ENCODE data around the gene FOSL2. TPM values are rescaled to one million over a fixed set of nuclear protein-coding genes. Genes with fewer than 3 reads are reported as not detected.
"Not testable (repeated sequence)": the region's sequence is repeated elsewhere in the genome, so short reads cannot be mapped to it uniquely, and the experiment has no call there.

FOSL2 gene
- total and polyA plus RNA-seq, 4 donors: 20.0 to 260 (median 109) TPM

DNA sequence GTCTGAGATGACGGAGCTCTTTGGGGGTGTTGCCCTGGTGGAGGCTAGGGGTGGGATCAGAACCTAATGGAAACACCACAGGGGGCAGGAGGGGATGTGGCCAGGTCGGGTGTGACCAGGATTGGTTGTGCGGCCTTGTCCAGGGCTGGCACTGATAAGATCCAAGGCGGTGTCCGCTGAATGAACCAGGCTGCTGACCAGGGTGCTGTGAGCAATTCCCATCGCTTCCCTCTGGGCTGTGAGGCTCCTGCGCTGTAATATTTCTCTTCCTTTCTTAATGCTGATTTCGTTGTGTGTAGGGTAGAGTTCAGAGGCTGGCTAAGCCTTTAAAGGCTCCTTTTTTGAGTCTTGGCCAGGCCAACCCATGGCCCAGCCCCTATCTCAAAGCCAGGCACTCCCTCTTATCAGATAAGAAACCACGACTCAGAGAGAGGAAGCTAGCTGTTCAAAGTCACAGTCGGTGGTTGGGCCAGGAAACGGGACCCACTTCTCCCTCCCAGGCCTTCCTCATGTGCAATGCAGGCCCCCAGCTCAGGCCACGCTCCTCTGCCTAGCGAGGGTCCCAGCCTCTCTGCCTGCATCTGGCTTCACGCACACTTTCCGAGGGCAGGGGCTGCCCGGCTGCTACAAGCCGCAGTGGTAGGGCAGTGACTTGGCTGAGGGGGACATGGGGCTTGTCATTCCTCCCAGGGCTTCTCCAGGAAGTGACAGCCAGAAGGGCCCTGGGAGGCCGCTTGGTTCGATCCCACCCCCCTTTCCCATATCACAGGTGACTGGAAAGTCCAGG is 26.0 kb upstream of the FOSL2 start:
- Histone ChIP-seq H3K4me1 (ENCODE audit: control insufficient read depth in 1 of 2, insufficient read depth in 2 of 2, low read length in 2 of 2) (no peaks in the 10 kb centered on the region), H3K36me3 (ENCODE audit: control insufficient read depth in 1 of 2, insufficient read depth in 2 of 2, low read length in 1 of 2) (no peaks in the 10 kb centered on the region), H3K4me3 (ENCODE audit: low read length in 2 of 2) (no peak overlapping the region), H3K9me3 (ENCODE audit: control insufficient read depth, low read length) (no peaks in the 10 kb centered on the region), H3K27ac (ENCODE audit: low read depth in 1 of 2, low read length in 2 of 2) (no peak overlapping the region), H3K27me3 (ENCODE audit: control insufficient read depth in 1 of 2, insufficient read depth in 2 of 2, low read length in 1 of 2) (no peaks in the 10 kb centered on the region)
- intact Hi-C loops (cut with DNase I): no loop called here
- 59% methylated on average over 19 of the region's 19 CpGs for WGBS, 2 donors
- peak in 1 of 2 donors; percentile 55 for DNase-seq
- no peak for ATAC-seq (ENCODE audit: low FRiP score)

DNA sequence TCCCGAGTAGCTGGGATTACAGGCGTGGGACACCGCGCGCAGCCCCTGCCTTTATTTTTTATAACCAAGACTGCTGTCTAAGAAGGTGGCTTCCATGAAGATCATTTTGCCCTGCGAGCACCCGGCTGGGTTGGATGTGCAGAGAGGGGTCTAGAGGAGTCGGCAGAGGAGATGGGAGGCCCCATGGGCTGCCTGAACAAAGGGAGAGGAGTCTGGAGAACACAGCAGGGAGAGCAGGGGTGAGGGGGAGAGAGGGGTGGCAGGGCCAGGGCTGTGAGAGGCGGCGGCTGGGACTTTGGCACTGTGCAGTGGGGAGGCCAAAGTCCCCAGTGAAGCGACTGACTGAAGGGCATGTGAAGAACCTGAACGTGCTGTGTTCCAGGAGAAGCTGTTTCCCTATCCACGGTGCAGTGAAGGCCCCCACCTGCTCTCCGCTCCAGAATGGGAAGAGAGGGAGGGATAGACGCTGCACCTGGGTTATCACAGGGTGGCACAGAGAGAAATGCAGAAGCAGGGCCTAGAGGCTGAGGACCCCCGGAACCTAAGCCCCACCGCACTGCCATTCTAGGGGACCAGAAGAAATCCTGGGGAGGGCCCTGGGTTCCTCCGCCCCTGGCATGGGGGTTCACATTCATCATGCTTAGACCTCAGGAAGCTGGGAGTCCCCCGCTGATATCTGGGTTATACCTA is 24.8 kb upstream of the FOSL2 start:
- ATAC-seq (ENCODE audit: low FRiP score) (no peak), DNase-seq (peak in 1 of 2 donors; percentile 18)
- H3K36me3 ChIP-seq (ENCODE audit: control insufficient read depth in 1 of 2, insufficient read depth in 2 of 2, low read length in 1 of 2): no peaks in the 10 kb centered on the region
- no peaks in the 10 kb centered on the region for H3K4me1 ChIP-seq (ENCODE audit: control insufficient read depth in 1 of 2, insufficient read depth in 2 of 2, low read length in 2 of 2)
- no peak overlapping the region for H3K4me3 ChIP-seq (ENCODE audit: low read length in 2 of 2)
- no peaks in the 10 kb centered on the region for H3K9me3 ChIP-seq (ENCODE audit: control insufficient read depth, low read length)
- 90 to 92% methylated on average over 18 to 19 of the region's 19 CpGs for WGBS, 2 donors
- no peak overlapping the region for H3K27ac ChIP-seq (ENCODE audit: low read depth in 1 of 2, low read length in 2 of 2)
- H3K27me3 ChIP-seq (ENCODE audit: control insufficient read depth in 1 of 2, insufficient read depth in 2 of 2, low read length in 1 of 2): no peaks in the 10 kb centered on the region
- intact Hi-C loops (cut with DNase I): no loop called here

- DNase-seq: peak in 1 of 2 donors; percentile 30
- Histone ChIP-seq H3K4me1 (ENCODE audit: control insufficient read depth in 1 of 2, insufficient read depth in 2 of 2, low read length in 2 of 2) (no peaks in the 10 kb centered on the region), H3K4me3 (ENCODE audit: low read length in 2 of 2) (no peak overlapping the region), H3K27ac (ENCODE audit: low read depth in 1 of 2, low read length in 2 of 2) (no peak overlapping the region), H3K36me3 (ENCODE audit: control insufficient read depth in 1 of 2, insufficient read depth in 2 of 2, low read length in 1 of 2) (no peaks in the 10 kb centered on the region), H3K9me3 (ENCODE audit: control insufficient read depth, low read length) (no peaks in the 10 kb centered on the region), H3K27me3 (ENCODE audit: control insufficient read depth in 1 of 2, insufficient read depth in 2 of 2, low read length in 1 of 2) (no peaks in the 10 kb centered on the region)
- ATAC-seq (ENCODE audit: low FRiP score): no peak
- whole genome bisulfite sequencing, 2 donors: 92 to 94% methylated on average over 9 of the region's 9 CpGs
- intact Hi-C loops (cut with DNase I): no loop called here
These were observed 24.3 kb upstream of the FOSL2 start for GRCh38 chr2:28368357-28368798.

DNA sequence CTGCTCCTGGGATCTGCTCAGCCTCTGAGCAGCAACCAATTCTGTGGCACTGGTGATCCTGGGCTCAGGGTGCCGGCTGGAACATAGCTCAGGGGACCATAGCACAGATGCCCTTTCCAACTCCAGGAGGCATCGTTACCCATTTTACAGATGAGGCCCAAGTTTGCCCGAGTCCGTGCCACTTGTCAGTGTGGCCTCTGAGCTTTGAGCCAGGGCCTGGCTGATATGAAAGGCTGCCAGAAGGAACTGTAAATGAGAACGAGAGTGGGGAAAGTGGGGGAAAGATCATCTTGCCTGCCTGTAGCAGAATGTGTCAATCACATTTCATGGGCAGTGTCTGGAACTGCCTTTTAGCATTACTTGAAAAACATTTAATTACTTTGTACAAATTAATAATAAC is 23.3 kb upstream of the FOSL2 start:
- DNase-seq (no peak), ATAC-seq (ENCODE audit: low FRiP score) (no peak)
- WGBS, 2 donors: 71 to 74% methylated on average over 5 of the region's 5 CpGs
- Histone ChIP-seq H3K9me3 (ENCODE audit: control insufficient read depth, low read length) (no peaks in the 10 kb centered on the region), H3K27me3 (ENCODE audit: control insufficient read depth in 1 of 2, insufficient read depth in 2 of 2, low read length in 1 of 2) (no peaks in the 10 kb centered on the region), H3K4me1 (ENCODE audit: control insufficient read depth in 1 of 2, insufficient read depth in 2 of 2, low read length in 2 of 2) (no peaks in the 10 kb centered on the region), H3K27ac (ENCODE audit: low read depth in 1 of 2, low read length in 2 of 2) (no peak overlapping the region), H3K36me3 (ENCODE audit: control insufficient read depth in 1 of 2, insufficient read depth in 2 of 2, low read length in 1 of 2) (no peaks in the 10 kb centered on the region), H3K4me3 (ENCODE audit: low read length in 2 of 2) (no peak overlapping the region)
- intact Hi-C loops (cut with DNase I): no loop called here

GRCh38 chr2:28370354-28370753 is 22.3 kb upstream of the FOSL2 start:
- ATAC-seq (ENCODE audit: low FRiP score) (no peak), DNase-seq (no peak)
- Histone ChIP-seq H3K4me3 (ENCODE audit: low read length in 2 of 2) (no peak overlapping the region), H3K27me3 (ENCODE audit: control insufficient read depth in 1 of 2, insufficient read depth in 2 of 2, low read length in 1 of 2) (no peaks in the 10 kb centered on the region), H3K9me3 (ENCODE audit: control insufficient read depth, low read length) (no peaks in the 10 kb centered on the region), H3K4me1 (ENCODE audit: control insufficient read depth in 1 of 2, insufficient read depth in 2 of 2, low read length in 2 of 2) (no peaks in the 10 kb centered on the region), H3K27ac (ENCODE audit: low read depth in 1 of 2, low read length in 2 of 2) (no peak overlapping the region), H3K36me3 (ENCODE audit: control insufficient read depth in 1 of 2, insufficient read depth in 2 of 2, low read length in 1 of 2) (no peaks in the 10 kb centered on the region)
- intact Hi-C loops (cut with DNase I): no loop called here
- WGBS, 2 donors: 90 to 95% methylated on average over 3 of the region's 3 CpGs

DNA sequence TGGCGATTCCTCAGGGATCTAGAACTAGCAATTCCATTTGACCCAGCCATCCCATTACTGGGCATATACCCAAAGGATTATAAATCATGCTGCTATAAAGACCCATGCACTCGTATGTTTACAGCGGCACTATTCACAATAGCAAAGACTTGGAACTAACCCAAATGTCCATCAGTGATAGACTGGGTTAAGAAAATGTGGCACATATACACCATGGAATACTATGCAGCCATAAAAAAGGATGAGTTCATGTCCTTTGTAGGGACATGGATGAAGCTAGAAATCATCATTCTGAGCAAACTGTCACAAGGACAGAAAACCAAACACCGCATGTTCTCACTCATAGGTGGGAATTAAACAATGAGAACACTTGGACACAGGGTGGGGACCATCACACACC is 20.9 kb upstream of the FOSL2 start:
- intact Hi-C loops (cut with DNase I); H3K4me3 ChIP-seq (ENCODE audit: low read length in 2 of 2); H3K4me1 ChIP-seq (ENCODE audit: control insufficient read depth in 1 of 2, insufficient read depth in 2 of 2, low read length in 2 of 2); H3K9me3 ChIP-seq (ENCODE audit: control insufficient read depth, low read length); H3K36me3 ChIP-seq (ENCODE audit: control insufficient read depth in 1 of 2, insufficient read depth in 2 of 2, low read length in 1 of 2); H3K27me3 ChIP-seq (ENCODE audit: control insufficient read depth in 1 of 2, insufficient read depth in 2 of 2, low read length in 1 of 2); DNase-seq; ATAC-seq (ENCODE audit: low FRiP score); H3K27ac ChIP-seq (ENCODE audit: low read depth in 1 of 2, low read length in 2 of 2): not testable (repeated sequence)
- 78 to 81% methylated on average over 4 of the region's 4 CpGs for WGBS, 2 donors

DNA sequence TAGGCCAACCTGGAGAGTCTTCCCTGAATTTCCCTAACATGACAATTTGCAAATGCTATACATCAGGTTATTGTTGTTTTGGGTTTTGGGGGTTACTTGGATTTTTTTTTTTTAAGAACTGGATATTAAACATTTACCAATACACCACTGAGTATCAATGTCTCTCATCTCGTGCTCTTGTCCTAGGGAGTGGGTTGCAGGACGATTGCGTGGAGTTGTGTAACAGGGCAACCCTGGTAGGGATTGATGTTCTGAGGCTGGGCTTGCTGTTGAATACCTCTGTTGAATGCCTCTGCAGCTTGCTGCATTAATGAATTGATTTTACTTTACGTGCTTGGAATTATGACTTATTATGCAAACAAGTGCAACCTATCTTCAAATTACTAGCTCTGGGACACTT is 18.8 kb upstream of the FOSL2 start:
- Histone ChIP-seq H3K4me1 (ENCODE audit: control insufficient read depth in 1 of 2, insufficient read depth in 2 of 2, low read length in 2 of 2) (no peaks in the 10 kb centered on the region), H3K36me3 (ENCODE audit: control insufficient read depth in 1 of 2, insufficient read depth in 2 of 2, low read length in 1 of 2) (no peaks in the 10 kb centered on the region), H3K9me3 (ENCODE audit: control insufficient read depth, low read length) (no peaks in the 10 kb centered on the region), H3K27ac (ENCODE audit: low read depth in 1 of 2, low read length in 2 of 2) (no peak overlapping the region), H3K27me3 (ENCODE audit: control insufficient read depth in 1 of 2, insufficient read depth in 2 of 2, low read length in 1 of 2) (no peaks in the 10 kb centered on the region), H3K4me3 (ENCODE audit: low read length in 2 of 2) (no peak overlapping the region)
- 88 to 90% methylated on average over 4 of the region's 4 CpGs for WGBS, 2 donors
- ATAC-seq (ENCODE audit: low FRiP score) (no peak), DNase-seq (no peak)
- intact Hi-C loops (cut with DNase I): no loop called here

DNA sequence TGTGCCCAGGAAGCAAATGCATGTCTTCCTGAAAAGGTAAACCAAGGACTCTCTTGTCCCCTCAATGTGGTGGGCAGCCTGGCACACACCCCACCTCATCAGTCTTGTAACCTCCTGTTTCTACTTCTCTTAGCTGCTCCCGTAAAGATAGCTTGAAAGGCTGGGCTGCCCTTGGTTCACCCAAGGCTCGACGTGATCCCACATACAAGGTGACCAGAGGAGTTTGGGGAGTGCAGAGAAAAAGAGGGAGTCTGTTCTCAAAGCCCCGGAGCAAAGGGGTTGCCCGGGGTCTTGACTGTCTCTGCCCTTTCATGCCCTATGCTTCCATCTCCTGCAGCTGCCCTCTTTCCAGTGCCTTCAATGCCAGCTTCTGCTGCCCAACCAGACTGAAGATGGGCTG is 18.3 kb upstream of the FOSL2 start:
- H3K4me1 ChIP-seq (ENCODE audit: control insufficient read depth in 1 of 2, insufficient read depth in 2 of 2, low read length in 2 of 2): no peaks in the 10 kb centered on the region
- H3K36me3 ChIP-seq (ENCODE audit: control insufficient read depth in 1 of 2, insufficient read depth in 2 of 2, low read length in 1 of 2): no peaks in the 10 kb centered on the region
- H3K9me3 ChIP-seq (ENCODE audit: control insufficient read depth, low read length): no peaks in the 10 kb centered on the region
- 81 to 86% methylated on average over 5 of the region's 5 CpGs for WGBS, 2 donors
- intact Hi-C loops (cut with DNase I): no loop called here
- H3K4me3 ChIP-seq (ENCODE audit: low read length in 2 of 2): no peak overlapping the region
- H3K27me3 ChIP-seq (ENCODE audit: control insufficient read depth in 1 of 2, insufficient read depth in 2 of 2, low read length in 1 of 2): no peaks in the 10 kb centered on the region
- ATAC-seq (ENCODE audit: low FRiP score) (no peak), DNase-seq (no peak)
- H3K27ac ChIP-seq (ENCODE audit: low read depth in 1 of 2, low read length in 2 of 2): no peak overlapping the region

DNA sequence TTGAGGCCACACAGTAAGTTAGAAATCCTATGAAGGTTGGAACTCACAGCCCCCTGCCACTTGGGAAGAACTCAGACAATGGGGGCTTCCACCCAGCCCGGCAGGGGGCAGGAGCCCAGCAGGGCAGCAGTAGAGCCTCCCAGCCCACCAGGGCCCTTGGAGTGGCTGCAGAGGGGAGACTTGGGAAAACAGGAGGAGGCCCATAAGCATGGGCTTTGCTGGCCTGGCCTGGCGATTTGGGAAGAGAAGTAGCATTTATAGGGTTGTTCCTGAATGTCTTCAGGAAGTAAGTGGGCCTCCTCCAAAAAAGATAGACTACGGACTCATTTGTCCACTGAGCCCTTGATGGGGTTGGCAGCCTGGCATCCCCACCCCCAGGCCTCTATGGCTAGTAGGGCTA is 17.4 kb upstream of the FOSL2 start:
- ATAC-seq (ENCODE audit: low FRiP score) (no peak), DNase-seq (no peak)
- Histone ChIP-seq H3K4me1 (ENCODE audit: control insufficient read depth in 1 of 2, insufficient read depth in 2 of 2, low read length in 2 of 2) (no peaks in the 10 kb centered on the region), H3K27me3 (ENCODE audit: control insufficient read depth in 1 of 2, insufficient read depth in 2 of 2, low read length in 1 of 2) (no peaks in the 10 kb centered on the region), H3K27ac (ENCODE audit: low read depth in 1 of 2, low read length in 2 of 2) (no peak overlapping the region), H3K9me3 (ENCODE audit: control insufficient read depth, low read length) (no peaks in the 10 kb centered on the region), H3K4me3 (ENCODE audit: low read length in 2 of 2) (no peak overlapping the region), H3K36me3 (ENCODE audit: control insufficient read depth in 1 of 2, insufficient read depth in 2 of 2, low read length in 1 of 2) (no peaks in the 10 kb centered on the region)
- intact Hi-C loops (cut with DNase I): no loop called here
- WGBS, 2 donors: 91 to 92% methylated on average over 3 of the region's 3 CpGs

Data from aorta (tissue), 5 donors.